Effector memory CD4-positive, alpha-beta T cell (primary cell): ENCODE data around the gene ASMTL.

Source experiments
- DNase-seq, 3 donors: peaks; one replicate each; pipeline ENCODE4 v3.0.0-alpha.2; 2020
- H3K27ac ChIP-seq: 2 replicates; pipeline ENCODE4 v1.7.0; 2013; ENCODE audit warnings: mild to moderate bottlenecking, low read length, moderate library complexity; ENCODE audit not compliant: insufficient read depth, poor library complexity, severe bottlenecking
- H3K27me3 ChIP-seq: replicated peaks from 2 replicates; pipeline ENCODE4 v1.7.0; 2013; ENCODE audit warnings: mild to moderate bottlenecking, low read length; ENCODE audit not compliant: insufficient read depth, control insufficient read depth, poor library complexity, severe bottlenecking
- H3K36me3 ChIP-seq: 2 replicates; pipeline ENCODE4 v1.7.0; 2013; ENCODE audit warnings: mild to moderate bottlenecking, low read length, moderate library complexity; ENCODE audit not compliant: control insufficient read depth, insufficient read depth
- H3K4me1 ChIP-seq: 2 replicates; pipeline ENCODE4 v1.7.0; 2013; ENCODE audit warnings: low read length, mild to moderate bottlenecking; ENCODE audit not compliant: control insufficient read depth, insufficient read depth, poor library complexity, severe bottlenecking
- H3K4me3 ChIP-seq: 2 replicates; pipeline ENCODE4 v1.7.0; 2013; ENCODE audit warnings: low read length, low read depth, mild to moderate bottlenecking; ENCODE audit not compliant: insufficient read depth, poor library complexity, severe bottlenecking
- H3K9me3 ChIP-seq: 2 replicates; pipeline ENCODE4 v1.7.0; 2013; ENCODE audit warnings: mild to moderate bottlenecking, low read length, moderate library complexity; ENCODE audit not compliant: control insufficient read depth

ASMTL gene

DNA sequence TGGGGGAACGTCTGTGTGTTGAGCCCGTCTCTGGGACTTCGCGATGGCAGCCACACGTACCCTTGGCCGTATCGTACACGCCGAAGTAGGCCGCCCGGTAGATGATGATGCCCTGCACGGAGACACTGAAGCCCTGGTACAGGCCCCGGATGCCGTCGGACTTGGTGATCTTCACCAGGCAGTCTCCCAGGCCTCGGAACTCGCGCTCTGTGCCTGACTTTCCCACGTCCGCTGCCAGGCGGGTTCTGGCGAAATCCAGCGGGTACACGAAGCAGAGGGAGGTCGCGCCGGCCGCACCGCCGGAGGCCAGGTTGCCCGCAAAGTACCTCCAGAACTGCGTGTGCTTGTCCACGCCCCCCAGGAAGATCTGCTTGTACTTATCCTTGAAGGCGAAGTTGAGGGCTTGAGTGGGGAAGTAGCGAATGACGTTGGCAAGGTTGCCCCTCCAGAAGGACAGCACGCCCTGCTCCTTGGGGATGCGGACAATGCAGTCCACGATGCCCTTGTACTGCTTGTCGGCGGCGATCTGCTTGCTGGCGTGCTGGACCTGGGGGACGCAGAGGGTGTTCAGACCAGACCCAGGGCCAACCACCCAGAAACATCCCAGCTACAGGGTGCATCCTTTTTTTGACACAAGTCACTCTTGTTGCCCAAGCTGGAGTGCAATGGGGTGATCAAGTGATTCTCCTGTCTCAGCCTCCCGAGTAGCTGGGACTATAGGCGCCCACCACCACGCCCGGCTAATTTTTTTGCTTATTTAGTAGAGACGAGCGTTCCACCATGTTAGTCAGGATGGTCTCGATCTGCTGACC, 63.3 kb downstream of the ASMTL start:
- DNase-seq = no peak

DNA sequence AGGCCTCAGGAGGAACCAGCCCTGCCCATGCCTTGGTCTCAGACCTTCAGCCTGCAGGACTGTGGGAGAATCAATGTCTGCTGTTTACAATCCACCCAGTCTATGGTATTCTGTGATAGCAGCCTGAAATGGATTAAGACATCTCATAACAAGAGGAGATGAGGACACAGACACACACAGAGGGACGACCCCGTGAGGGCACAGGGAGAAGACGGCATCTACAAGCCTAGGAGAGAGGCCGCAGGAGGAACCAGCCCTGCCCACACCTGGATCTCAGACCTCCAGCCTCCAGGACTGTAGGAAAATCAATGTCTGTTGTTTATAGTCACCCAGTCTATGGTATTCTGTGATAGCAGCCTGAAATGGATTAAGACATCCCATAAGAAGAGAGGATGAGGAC, 64.1 kb downstream of the ASMTL start:
- Histone ChIP-seq H3K4me1 (peaks cover 24% of the 10 kb centered on the region), H3K27me3 (no peaks in the 10 kb centered on the region), H3K4me3 (no peak overlapping the region), H3K9me3 (no peaks in the 10 kb centered on the region), H3K27ac (no peak overlapping the region), H3K36me3 (peaks cover 57% of the 10 kb centered on the region)
- DNase-seq = no peak

More for the DNA sequence above, 63.3 kb downstream of the ASMTL start:
- H3K9me3 ChIP-seq = no peaks in the 10 kb centered on the region
- peaks cover 57% of the 10 kb centered on the region for H3K36me3 ChIP-seq
- no peak overlapping the region for H3K4me3 ChIP-seq
- no peak overlapping the region for H3K27ac ChIP-seq
- H3K4me1 ChIP-seq = peaks cover 24% of the 10 kb centered on the region
- H3K27me3 ChIP-seq = no peaks in the 10 kb centered on the region

DNA sequence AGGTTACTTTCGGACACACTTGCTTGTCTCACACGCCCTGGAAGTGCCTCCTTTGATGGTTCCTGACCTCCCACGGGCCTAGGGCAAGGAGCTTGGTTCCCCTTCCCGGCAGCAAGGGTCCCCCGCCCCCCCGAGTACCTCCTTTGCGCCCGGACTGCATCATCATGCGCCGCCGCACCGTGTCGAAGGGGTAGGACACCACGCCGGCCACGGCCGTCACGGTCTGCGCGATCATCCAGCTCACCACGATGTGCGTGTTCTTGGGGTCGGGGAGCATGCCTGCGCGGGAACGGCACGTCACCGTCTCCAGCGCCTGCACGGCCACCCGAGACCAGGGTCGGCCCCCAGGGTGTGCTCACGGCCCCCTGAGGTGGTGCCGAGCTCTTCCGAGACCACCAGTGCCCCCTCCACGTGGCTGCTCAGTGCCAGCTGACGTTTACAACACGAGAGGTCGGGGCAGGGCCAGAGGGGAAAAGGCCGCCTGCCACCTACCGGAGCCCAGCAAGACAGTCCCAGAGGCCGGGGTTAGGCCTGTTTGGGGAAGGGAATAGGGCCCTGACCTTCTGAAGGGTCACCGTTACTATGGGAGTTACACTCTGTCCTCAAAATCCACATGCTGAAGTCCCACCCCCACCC, 65.5 kb downstream of the ASMTL start:
- Histone ChIP-seq H3K27me3 (no peaks in the 10 kb centered on the region), H3K9me3 (no peaks in the 10 kb centered on the region), H3K4me1 (peaks cover 24% of the 10 kb centered on the region), H3K27ac (no peak overlapping the region), H3K36me3 (peaks cover 57% of the 10 kb centered on the region), H3K4me3 (no peak overlapping the region)
- no peak for DNase-seq

DNA sequence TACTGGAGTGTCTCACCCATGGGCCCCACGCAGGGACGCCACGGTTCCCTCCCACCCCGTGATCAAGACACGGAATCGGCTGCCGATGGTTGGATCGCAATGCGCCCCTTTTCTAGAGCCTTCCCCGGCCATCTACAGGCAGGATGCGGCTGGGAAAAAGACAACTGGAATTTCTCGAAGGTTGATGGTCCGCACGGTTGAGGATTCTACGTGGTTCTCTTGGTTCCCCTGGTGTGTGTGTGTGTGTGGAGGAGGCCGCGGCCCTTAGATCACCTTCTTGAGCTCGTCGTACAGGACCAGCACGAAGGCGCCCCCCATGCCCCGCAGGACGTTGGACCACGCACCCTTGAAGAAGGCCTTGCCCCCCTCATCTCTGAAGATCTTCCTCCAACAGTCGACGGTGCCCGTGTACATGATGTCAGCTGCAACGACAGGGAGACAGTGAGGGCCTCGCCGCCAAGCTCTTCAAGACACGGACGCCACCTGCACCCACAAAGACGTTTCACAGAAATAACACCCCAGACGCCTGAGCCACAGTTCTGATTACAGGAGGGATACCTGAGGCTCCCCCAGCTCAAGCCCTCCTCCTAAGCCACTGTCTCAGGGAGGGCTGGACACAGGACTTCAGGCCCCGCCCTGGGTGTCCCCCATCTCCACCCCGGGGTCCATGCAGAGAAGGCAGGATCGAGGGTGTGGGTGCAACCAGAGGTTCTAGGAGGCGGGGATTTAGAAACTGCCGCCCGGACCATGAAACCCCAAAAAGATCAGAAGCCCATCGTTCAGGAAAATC, 66.2 kb downstream of the ASMTL start:
- no peak overlapping the region for H3K27ac ChIP-seq
- H3K9me3 ChIP-seq = no peaks in the 10 kb centered on the region
- peaks cover 57% of the 10 kb centered on the region for H3K36me3 ChIP-seq
- DNase-seq = no peak
- no peaks in the 10 kb centered on the region for H3K27me3 ChIP-seq
- H3K4me1 ChIP-seq = peaks cover 24% of the 10 kb centered on the region
- H3K4me3 ChIP-seq = no peak overlapping the region

- no peak for DNase-seq
- H3K27me3 ChIP-seq = no peaks in the 10 kb centered on the region
Measured at GRCh38 chrX:1385253-1386223, 67.2 kb downstream of the ASMTL start.

DNA sequence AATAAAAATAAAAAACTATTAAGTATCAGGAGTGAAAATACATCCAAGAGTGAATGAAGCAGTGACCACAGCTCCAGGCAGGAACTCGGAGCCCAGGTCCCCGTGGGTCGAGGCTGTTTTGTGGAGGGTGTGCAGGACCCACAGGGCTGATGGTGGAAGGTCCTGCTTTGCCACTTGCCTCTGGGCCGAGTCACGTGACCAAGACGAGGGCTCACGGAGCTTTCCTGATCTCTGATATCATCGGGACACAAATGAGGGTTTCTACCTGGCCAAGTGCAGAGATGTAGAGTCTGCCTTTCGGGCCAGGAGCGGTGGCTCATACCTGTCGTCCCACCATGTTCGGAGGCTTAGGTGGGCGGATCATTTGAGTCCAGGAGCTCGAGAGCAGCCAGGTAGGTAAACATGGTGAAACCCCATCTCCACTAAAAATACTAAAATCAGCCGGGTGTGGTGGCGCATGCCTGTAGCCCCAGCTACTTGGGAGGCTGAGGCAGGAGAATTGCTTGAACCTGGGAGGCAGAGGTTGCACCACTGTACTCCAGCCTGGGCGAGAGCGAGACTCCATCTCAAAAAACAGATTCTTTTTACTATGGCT, 68.0 kb downstream of the ASMTL start:
- Histone ChIP-seq H3K4me1 (peaks cover 8% of the 10 kb centered on the region), H3K36me3 (peaks cover 52% of the 10 kb centered on the region), H3K4me3 (no peak overlapping the region), H3K27ac (no peak overlapping the region), H3K9me3 (no peaks in the 10 kb centered on the region), H3K27me3 (no peaks in the 10 kb centered on the region)
- DNase-seq = no peak

More at GRCh38 chrX:1385253-1386223, 67.2 kb downstream of the ASMTL start:
- Histone ChIP-seq H3K4me1 (peaks cover 15% of the 10 kb centered on the region), H3K4me3 (no peak overlapping the region), H3K27ac (no peak overlapping the region), H3K9me3 (no peaks in the 10 kb centered on the region), H3K36me3 (peaks cover 57% of the 10 kb centered on the region)

DNA sequence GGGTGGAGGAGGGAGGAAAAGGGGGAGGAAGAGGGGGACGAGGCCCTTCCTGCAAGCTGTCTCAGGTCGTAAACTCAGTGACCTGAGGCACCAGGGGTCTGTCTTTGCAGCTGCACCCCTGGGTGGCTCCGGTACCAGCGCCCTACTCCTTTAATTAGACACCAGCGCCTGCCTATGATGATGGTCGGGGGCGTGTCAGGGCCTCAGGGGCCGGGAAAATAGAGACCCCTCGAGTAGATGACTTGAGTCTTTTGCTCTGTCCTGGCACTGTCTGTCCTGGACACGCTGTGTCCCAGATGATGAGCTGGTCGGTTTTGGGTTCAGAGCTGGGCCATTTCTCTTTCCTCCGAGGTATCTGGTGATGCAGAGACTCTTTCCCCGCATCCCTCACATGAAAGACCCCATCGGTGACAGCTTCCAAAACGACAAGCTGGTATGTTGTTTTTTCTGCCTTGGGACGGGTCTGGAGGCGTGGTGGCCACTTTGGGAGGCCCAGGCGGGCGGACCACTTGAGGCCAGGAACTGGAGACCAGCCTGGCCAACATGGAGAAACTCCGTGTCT, 72.0 kb downstream of the ASMTL start:
- no peak for DNase-seq
- Histone ChIP-seq H3K4me3 (no peak overlapping the region), H3K27ac (no peak overlapping the region), H3K36me3 (peaks cover 13% of the 10 kb centered on the region), H3K9me3 (no peaks in the 10 kb centered on the region), H3K4me1 (no peaks in the 10 kb centered on the region), H3K27me3 (no peaks in the 10 kb centered on the region)

DNA sequence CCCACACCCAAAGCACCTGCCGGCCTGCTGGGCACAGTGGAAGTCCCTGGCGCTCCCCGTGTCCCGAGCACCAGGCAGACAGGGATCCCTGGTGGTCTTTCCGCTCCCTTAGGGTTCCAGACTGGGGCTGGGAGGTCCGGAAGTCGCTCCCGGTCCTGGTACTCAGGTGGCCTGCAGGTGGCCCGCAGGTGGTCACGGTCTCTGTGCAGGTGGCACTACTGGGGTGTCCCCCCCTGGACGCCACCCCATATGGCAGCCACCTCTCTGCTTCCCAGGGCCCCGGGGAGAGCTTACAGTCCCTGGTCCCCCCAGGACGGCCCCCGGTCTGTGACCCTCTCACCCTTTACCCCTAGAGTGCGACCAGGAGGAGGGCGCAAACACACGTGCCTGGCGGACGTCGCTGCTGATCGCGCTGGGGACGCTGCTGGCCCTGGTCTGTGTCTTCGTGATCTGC, 74.4 kb downstream of the ASMTL start:
- no peak overlapping the region for H3K27ac ChIP-seq

GRCh38 chrX:1368385-1368698, 84.4 kb downstream of the ASMTL start:
- no peaks in the 10 kb centered on the region for H3K4me1 ChIP-seq
- DNase-seq = no peak

More for the DNA sequence above, 74.4 kb downstream of the ASMTL start:
- H3K36me3 ChIP-seq = no peaks in the 10 kb centered on the region
- DNase-seq = no peak
- no peak overlapping the region for H3K4me3 ChIP-seq
- no peaks in the 10 kb centered on the region for H3K9me3 ChIP-seq
- H3K27me3 ChIP-seq = no peaks in the 10 kb centered on the region
- no peaks in the 10 kb centered on the region for H3K4me1 ChIP-seq

More at GRCh38 chrX:1368385-1368698, 84.4 kb downstream of the ASMTL start:
- Histone ChIP-seq H3K4me3 (no peak overlapping the region), H3K27me3 (no peaks in the 10 kb centered on the region), H3K36me3 (no peaks in the 10 kb centered on the region), H3K9me3 (no peaks in the 10 kb centered on the region), H3K27ac (no peak overlapping the region)
